ENCODE results near the gene C1QC.

C1QC gene

GRCh38 chr1:22641247-22641646 is 2.2 kb upstream of the C1QC start:
- TF ChIP-seq CTCF (IDR thresholded peaks at IDR 0.05; ENCODE audit: low read depth, low read length) = no peak
- no peak for DNase-seq (ENCODE audit: low read depth, low spot score)
- no peak overlapping the region for H3K4me3 ChIP-seq (ENCODE audit: low read depth, low read length)
- in situ Hi-C loops (cut with HindIII; ENCODE audit: low sequenced_read_pairs) = no loop called here

DNA sequence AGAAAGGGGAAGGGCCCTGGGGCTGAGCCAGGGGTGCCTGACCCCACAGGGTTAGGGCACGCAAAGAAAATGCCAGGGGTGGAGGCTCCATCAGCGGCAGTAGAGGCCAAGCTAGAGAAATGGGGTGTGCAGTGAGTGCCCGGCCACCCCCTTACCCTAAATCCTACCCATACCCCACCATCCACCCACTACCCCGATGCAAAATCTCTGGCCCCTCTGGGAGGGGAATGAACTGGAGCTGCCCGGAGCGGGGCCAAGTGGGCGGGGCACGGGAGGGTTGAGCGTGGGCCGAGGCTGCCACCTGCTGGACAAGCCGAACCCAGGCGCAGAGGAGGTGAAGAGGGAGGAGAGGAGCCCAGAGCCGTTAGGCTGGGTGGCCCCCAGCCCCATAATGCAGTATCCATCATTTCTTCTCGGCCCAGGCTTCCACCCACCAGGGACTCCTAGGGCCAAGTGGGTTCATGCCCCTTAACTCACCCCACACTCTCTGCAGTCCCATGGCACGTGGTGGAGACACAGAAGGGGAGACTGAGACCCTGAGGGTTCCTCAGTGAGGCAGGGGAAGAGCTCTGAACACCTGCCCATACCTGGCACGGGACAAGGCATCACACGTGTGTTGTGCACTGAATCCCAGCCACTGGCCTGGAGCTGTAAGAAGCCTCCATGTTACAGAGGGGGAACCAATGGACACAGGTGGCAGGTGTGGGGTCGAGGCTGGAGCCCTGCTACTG is 1.4 kb upstream of the C1QC start:
- H3K4me3 ChIP-seq (ENCODE audit: low read depth, low read length) = no peak overlapping the region
- DNase-seq (ENCODE audit: low read depth, low spot score) = peak; percentile 24
- TF ChIP-seq CTCF (IDR thresholded peaks at IDR 0.05; ENCODE audit: low read depth, low read length) = peak; percentile 90
- in situ Hi-C loops (cut with HindIII; ENCODE audit: low sequenced_read_pairs) = no loop called here

DNA sequence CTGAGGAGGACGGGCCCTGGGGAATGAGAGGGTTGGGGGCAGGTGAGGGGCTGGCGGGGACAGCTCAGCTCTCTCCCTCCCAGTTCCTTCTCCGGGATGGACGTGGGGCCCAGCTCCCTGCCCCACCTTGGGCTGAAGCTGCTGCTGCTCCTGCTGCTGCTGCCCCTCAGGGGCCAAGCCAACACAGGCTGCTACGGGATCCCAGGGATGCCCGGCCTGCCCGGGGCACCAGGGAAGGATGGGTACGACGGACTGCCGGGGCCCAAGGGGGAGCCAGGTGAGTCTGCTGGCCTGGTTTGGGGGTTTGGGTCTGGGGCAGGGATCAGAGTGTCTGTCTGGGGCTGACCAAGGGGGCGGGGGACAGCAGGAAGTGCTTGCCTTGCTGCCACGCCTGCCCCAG is 495 bp downstream of the C1QC start:
- no peak for DNase-seq (ENCODE audit: low read depth, low spot score)

GRCh38 chr1:22645931-22646330 is 2.5 kb downstream of the C1QC start:
- H3K4me3 ChIP-seq (ENCODE audit: low read depth, low read length) = no peak overlapping the region
- no peak for TF ChIP-seq CTCF (IDR thresholded peaks at IDR 0.05; ENCODE audit: low read depth, low read length)
- in situ Hi-C loops (cut with HindIII; ENCODE audit: low sequenced_read_pairs) = no loop called here
- no peak for DNase-seq (ENCODE audit: low read depth, low spot score)

More for the DNA sequence above, 495 bp downstream of the C1QC start:
- in situ Hi-C loops (cut with HindIII; ENCODE audit: low sequenced_read_pairs) = no loop called here
- H3K4me3 ChIP-seq (ENCODE audit: low read depth, low read length) = no peak overlapping the region
- TF ChIP-seq CTCF (IDR thresholded peaks at IDR 0.05; ENCODE audit: low read depth, low read length) = no peak

- in situ Hi-C loops (cut with HindIII; ENCODE audit: low sequenced_read_pairs) = no loop called here
- no peak for DNase-seq (ENCODE audit: low read depth, low spot score)
- TF ChIP-seq CTCF (IDR thresholded peaks at IDR 0.05; ENCODE audit: low read depth, low read length) = no peak
- no peak overlapping the region for H3K4me3 ChIP-seq (ENCODE audit: low read depth, low read length)
These were observed 3.0 kb downstream of the C1QC start for GRCh38 chr1:22646384-22646783.

- no peak for TF ChIP-seq CTCF (IDR thresholded peaks at IDR 0.05; ENCODE audit: low read depth, low read length)
- DNase-seq (ENCODE audit: low read depth, low spot score) = no peak
- in situ Hi-C loops (cut with HindIII; ENCODE audit: low sequenced_read_pairs) = no loop called here
- H3K4me3 ChIP-seq (ENCODE audit: low read depth, low read length) = no peak overlapping the region
These were observed 6.8 kb downstream of the C1QC start for GRCh38 chr1:22650089-22650693.

All from astrocyte of the spinal cord (primary cell).